DMS 273 (cell line): ENCODE measurements around the gene SERTM2.

Source experiments
- DNase-seq: peaks from one replicate; lab custom pipeline; 2025; ENCODE audit not compliant: unreplicated experiment; lab: John Stamatoyannopoulos, UW

The SERTM2 gene

DNA sequence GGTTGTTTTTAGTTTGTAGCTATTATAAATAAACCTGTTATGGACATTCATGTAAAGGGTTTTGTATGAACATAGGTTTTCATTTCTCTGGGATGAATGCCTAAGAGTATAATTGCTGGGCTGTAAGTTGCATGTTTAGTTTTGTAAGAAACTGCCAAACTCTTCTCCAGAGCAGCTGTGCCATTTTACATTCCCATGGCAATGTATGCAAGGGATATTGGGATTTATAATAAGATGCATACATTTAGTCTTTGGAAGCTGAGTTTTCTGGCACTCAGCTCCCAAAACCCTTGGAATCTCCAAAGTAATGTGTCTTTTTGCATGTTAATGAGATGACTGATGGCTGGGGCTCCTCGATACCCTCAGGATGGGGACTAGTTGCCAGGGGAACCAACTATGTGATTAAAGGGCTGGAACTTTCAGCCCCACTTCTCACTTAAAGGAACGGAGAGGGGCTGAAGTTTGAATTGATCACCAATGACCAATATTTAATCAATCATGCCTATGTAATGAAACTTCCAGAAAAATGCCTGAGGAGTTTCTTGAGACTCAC lies 44.0 kb downstream of the SERTM2 start:
- DNase-seq, result no peak

DNA sequence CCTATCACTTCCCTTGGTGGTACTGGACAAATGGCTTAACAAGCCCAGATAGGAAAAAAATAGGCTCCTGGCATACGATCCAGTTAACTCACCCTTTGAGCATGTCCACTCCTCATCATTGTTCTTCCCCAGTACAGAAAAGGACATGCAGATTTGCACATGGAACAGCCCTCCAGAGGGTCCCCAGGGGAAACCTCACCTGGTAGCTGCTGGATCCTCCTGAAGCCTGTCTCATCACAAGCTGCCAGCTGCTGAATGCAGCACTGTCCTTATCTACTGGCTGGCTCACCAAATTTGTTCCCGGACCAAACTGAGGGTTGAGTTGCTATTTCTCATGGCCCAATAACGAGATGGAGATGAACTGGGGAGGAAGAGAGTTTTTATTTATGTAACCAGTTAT lies 49.4 kb downstream of the SERTM2 start:
- no peak for DNase-seq

DNA sequence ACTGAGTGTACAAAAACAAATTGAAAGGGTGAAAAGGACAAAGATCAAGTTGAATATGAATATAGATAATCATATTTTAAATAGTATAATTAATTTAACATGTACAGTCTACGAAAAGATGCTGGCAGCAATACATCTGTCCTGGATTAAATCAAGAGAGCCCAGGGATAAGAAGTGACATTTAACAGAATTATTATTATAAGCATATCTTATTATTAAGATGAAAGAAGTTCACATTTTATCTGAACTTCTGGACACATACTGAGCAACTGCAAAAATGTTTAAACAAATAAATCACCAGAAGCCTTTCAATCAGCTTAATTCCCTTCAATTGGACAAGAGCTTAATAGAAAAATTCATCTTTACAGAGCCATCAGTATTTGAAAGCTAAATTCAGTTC lies 50.4 kb downstream of the SERTM2 start:
- no peak for DNase-seq

GRCh38 chrX:111567542-111568255 lies 56.3 kb downstream of the SERTM2 start:
- DNase-seq, result no peak

- DNase-seq, result peak; percentile 52
Observed at GRCh38 chrX:111568354-111568753, 56.9 kb downstream of the SERTM2 start.

- DNase-seq, result no peak
Observed at GRCh38 chrX:111568817-111569216, 57.4 kb downstream of the SERTM2 start.
